HT-29 (cell line): ENCODE data around the gene BMS1. TPM values are rescaled to one million over a fixed set of nuclear protein-coding genes. Genes with fewer than 3 reads are reported as not detected.
"Not testable (repeated sequence)": the region's sequence is repeated elsewhere in the genome, so short reads cannot be mapped to it uniquely, and the experiment has no call there.

Experiments used
- DNase-seq: peaks from one replicate; pipeline ENCODE4 v3.0.0-alpha.2; 2015; ENCODE audit warnings: low spot score
- total RNA-seq: library from RNA; depleted of rRNA; stranded (reverse); fragments of >200 nt; shearing (Covaris generic); gene quantifications from 2 replicates; pipeline ENCODE4 v1.2.3, GENCODE V29; 2014

Gene BMS1
- total RNA-seq, 1 experiment from 2014 or later, result 13.1 TPM

- not testable (repeated sequence) for DNase-seq
These were observed 80.2 kb downstream of the BMS1 start for GRCh38 chr10:42862801-42863200.

- DNase-seq, result peak; percentile 23
These were observed 82.0 kb downstream of the BMS1 start for GRCh38 chr10:42864575-42864974.

- DNase-seq, result no peak
These were observed 83.1 kb downstream of the BMS1 start for GRCh38 chr10:42865716-42866114.

- DNase-seq, result peak; percentile 79
These were observed 83.8 kb downstream of the BMS1 start for GRCh38 chr10:42866115-42866995.

GRCh38 chr10:42867571-42867970 is 85.0 kb downstream of the BMS1 start:
- DNase-seq, result no peak

- no peak for DNase-seq
These were observed 85.9 kb downstream of the BMS1 start for GRCh38 chr10:42868530-42868929.

GRCh38 chr10:42869977-42870350 is 87.4 kb downstream of the BMS1 start:
- DNase-seq, result no peak

- DNase-seq, result not testable (repeated sequence)
These were observed 88.6 kb downstream of the BMS1 start for GRCh38 chr10:42871138-42871641.

GRCh38 chr10:42871823-42872222 is 89.2 kb downstream of the BMS1 start:
- DNase-seq, result no peak

- DNase-seq, result no peak
These were observed 90.4 kb downstream of the BMS1 start for GRCh38 chr10:42872865-42873435.

GRCh38 chr10:42874713-42875387 is 92.3 kb downstream of the BMS1 start:
- no peak for DNase-seq

- DNase-seq, result no peak
These were observed 92.8 kb downstream of the BMS1 start for GRCh38 chr10:42875388-42875755.

GRCh38 chr10:42875798-42876341 is 93.3 kb downstream of the BMS1 start:
- no peak for DNase-seq

GRCh38 chr10:42876476-42876875 is 93.9 kb downstream of the BMS1 start:
- DNase-seq, result no peak

- DNase-seq, result no peak
These were observed 94.3 kb downstream of the BMS1 start for GRCh38 chr10:42876945-42877344.

- DNase-seq, result no peak
These were observed 95.0 kb downstream of the BMS1 start for GRCh38 chr10:42877496-42878030.

GRCh38 chr10:42878134-42878820 is 95.7 kb downstream of the BMS1 start:
- no peak for DNase-seq

GRCh38 chr10:42878821-42879195 is 96.2 kb downstream of the BMS1 start:
- DNase-seq, result no peak

GRCh38 chr10:42879380-42880254 is 97.0 kb downstream of the BMS1 start:
- DNase-seq, result no peak

GRCh38 chr10:42880255-42880620 is 97.6 kb downstream of the BMS1 start:
- no peak for DNase-seq
